Measurements from ENCODE around the gene ZNF575. TPM values are rescaled to one million over a fixed set of nuclear protein-coding genes. Genes with fewer than 3 reads are reported as not detected.

The ZNF575 gene
- total and polyA plus RNA-seq, 10 of the 15 experiments (the other 5 are each of a cell fraction or from before 2014, with no cell fraction given): 0.18 to 2.8 (median 0.75) TPM

- TF ChIP-seq ELK1 (IDR thresholded peaks at IDR 0.05; ENCODE audit: low read depth, low read length) (no peak), ASH2L (IDR thresholded peaks at IDR 0.05; ENCODE audit: borderline replicate concordance, low read depth) (no peak), CTCF (IDR thresholded peaks at IDR 0.05 in 2 of 3, conservative IDR thresholded peaks at IDR 0.05 in 1 of 3; ENCODE audit: control insufficient read depth in 2 of 3, extremely low read depth in 1 of 3, insufficient read depth in 1 of 3, low read depth in 3 of 3, low read length in 3 of 3) (no peak), BCLAF1 (IDR thresholded peaks at IDR 0.05) (no peak)
Measured at GRCh38 chr19:43498233-43498842, 34.6 kb upstream of the ZNF575 start (continued).

GRCh38 chr19:43499042-43499441, 33.9 kb upstream of the ZNF575 start:
- Histone ChIP-seq H3K27ac (ENCODE audit: control insufficient read depth, insufficient read depth) (no peak overlapping the region), H3K79me2 (ENCODE audit: control insufficient read depth, insufficient read depth, low read length) (no peaks in the 10 kb centered on the region; the same call in 1 of the 2 replicates), H3K4me2 (ENCODE audit: control insufficient read depth, insufficient read depth) (no peak overlapping the region), H3K9me3 (replicated peaks; ENCODE audit: control insufficient read depth, insufficient read depth, low read length) (no peaks in the 10 kb centered on the region), H3K36me3 (ENCODE audit: control insufficient read depth in 2 of 2, insufficient read depth in 2 of 2, low read length in 1 of 2) (0 out of 4 replicates have a peak, but pooled peaks cover 0 to 4% of the 10 kb centered on the region in 2 experiments), H4K20me1 (ENCODE audit: control insufficient read depth, insufficient read depth) (no peaks in the 10 kb centered on the region), H3K9ac (ENCODE audit: control insufficient read depth, insufficient read depth, low read length) (no peak overlapping the region), H2AFZ (ENCODE audit: control insufficient read depth, low read depth, low read length) (no peak overlapping the region), H3K4me1 (ENCODE audit: control insufficient read depth, insufficient read depth, low read length) (no peaks in the 10 kb centered on the region), H3K27me3 (replicated peaks in 1 of 2; ENCODE audit: control insufficient read depth in 2 of 2, insufficient read depth in 2 of 2, low read length in 1 of 2) (no peaks in the 10 kb centered on the region), H3K4me3 (no peak overlapping the region)
- intact Hi-C loops (cut with micrococcal nuclease; ENCODE audit: unreplicated experiment): no loop called here
- DNase-seq (ENCODE audit: low read depth, low spot score) (no peak), FAIRE-seq (no peak), ATAC-seq (no peak)
- ChIA-PET RAD21 (ENCODE audit: unreplicated experiment) (no interaction called here), CTCF (interaction anchor here (1.0 to 2.4 kb wide), 2 partner anchors 20 to 311 kb away, joined by 3 to 7 read pairs; no protein-coding TSS in a partner anchor), POLR2A (interaction anchor here (0.6 kb wide), 1 partner anchor 401 kb away, joined by 4 read pairs; no protein-coding TSS in a partner anchor), SMC1A (ENCODE audit: uncharacterized antibody, unreplicated experiment) (no interaction called here)
- in situ Hi-C loops (cut with MboI): no loop called here
- no TSS peak for BruUV-seq (replicated peaks)
- WGBS (ENCODE audit: insufficient coverage, insufficient replicate concordance, low lambda C conversion rate, missing lambda C conversion rate): 72% methylated on average over 3 of the region's 3 CpGs
- TF ChIP-seq NFYA (IDR thresholded peaks at IDR 0.05; ENCODE audit: borderline replicate concordance, low read depth, low read length) (no peak), RCOR1 (conservative IDR thresholded peaks at IDR 0.05; ENCODE audit: low read depth, low read length) (no peak), YBX1 (IDR thresholded peaks at IDR 0.05) (no peak), HDAC6 (IDR thresholded peaks at IDR 0.05; ENCODE audit: unreplicated experiment) (no peak), PKNOX1 (IDR thresholded peaks at IDR 0.05) (no peak), RB1 (IDR thresholded peaks at IDR 0.05; ENCODE audit: borderline replicate concordance) (no peak), NFXL1 (IDR thresholded peaks at IDR 0.05; ENCODE audit: borderline replicate concordance) (no peak), MTA2 (IDR thresholded peaks at IDR 0.05; ENCODE audit: low read depth) (no peak), STAT1 (conservative IDR thresholded peaks at IDR 0.05) (no peak), RAD51 (IDR thresholded peaks at IDR 0.05) (no peak)

All from GM12878 (cell line).